ENCODE results near the gene KCNS3.

The KCNS3 gene

GRCh38 chr2:17936599-17936998 is 58.1 kb downstream of the KCNS3 start:
- Histone ChIP-seq H3K36me3 (ENCODE audit: low read length) (no peaks in the 10 kb centered on the region), H3K79me2 (ENCODE audit: insufficient read depth, low read length) (no peaks in the 10 kb centered on the region), H3K9me2 (replicated peaks; ENCODE audit: insufficient read depth, low read length) (no peaks in the 10 kb centered on the region), H3K4me3 (ENCODE audit: insufficient read depth, low read length, poor library complexity, severe bottlenecking) (no peak overlapping the region), H2AFZ (ENCODE audit: low read depth, low read length, severe bottlenecking) (no peak overlapping the region), H3K9ac (ENCODE audit: low read length) (no peak overlapping the region), H3K4me2 (ENCODE audit: low read depth, low read length, poor library complexity, severe bottlenecking) (no peak overlapping the region), H3K27ac (ENCODE audit: low read depth, low read length) (no peak overlapping the region), H3F3A (ENCODE audit: insufficient read depth) (no peaks in the 10 kb centered on the region), H3K27me3 (ENCODE audit: low read length) (no peaks in the 10 kb centered on the region), H4K20me1 (ENCODE audit: low read depth, low read length) (no peaks in the 10 kb centered on the region), H3K9me3 (ENCODE audit: insufficient read depth, low read length) (no peaks in the 10 kb centered on the region)
- TF ChIP-seq, protein P1, sequence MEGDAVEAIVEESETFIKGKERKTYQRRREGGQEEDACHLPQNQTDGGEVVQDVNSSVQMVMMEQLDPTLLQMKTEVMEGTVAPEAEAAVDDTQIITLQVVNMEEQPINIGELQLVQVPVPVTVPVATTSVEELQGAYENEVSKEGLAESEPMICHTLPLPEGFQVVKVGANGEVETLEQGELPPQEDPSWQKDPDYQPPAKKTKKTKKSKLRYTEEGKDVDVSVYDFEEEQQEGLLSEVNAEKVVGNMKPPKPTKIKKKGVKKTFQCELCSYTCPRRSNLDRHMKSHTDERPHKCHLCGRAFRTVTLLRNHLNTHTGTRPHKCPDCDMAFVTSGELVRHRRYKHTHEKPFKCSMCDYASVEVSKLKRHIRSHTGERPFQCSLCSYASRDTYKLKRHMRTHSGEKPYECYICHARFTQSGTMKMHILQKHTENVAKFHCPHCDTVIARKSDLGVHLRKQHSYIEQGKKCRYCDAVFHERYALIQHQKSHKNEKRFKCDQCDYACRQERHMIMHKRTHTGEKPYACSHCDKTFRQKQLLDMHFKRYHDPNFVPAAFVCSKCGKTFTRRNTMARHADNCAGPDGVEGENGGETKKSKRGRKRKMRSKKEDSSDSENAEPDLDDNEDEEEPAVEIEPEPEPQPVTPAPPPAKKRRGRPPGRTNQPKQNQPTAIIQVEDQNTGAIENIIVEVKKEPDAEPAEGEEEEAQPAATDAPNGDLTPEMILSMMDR (IDR thresholded peaks at IDR 0.05; ENCODE audit: insufficient read depth, low read length, poor library complexity, severe bottlenecking) = no peak
- TF ChIP-seq EZH2phosphoT487 (conservative IDR thresholded peaks at IDR 0.05; ENCODE audit: low read length) = no peak

DNA sequence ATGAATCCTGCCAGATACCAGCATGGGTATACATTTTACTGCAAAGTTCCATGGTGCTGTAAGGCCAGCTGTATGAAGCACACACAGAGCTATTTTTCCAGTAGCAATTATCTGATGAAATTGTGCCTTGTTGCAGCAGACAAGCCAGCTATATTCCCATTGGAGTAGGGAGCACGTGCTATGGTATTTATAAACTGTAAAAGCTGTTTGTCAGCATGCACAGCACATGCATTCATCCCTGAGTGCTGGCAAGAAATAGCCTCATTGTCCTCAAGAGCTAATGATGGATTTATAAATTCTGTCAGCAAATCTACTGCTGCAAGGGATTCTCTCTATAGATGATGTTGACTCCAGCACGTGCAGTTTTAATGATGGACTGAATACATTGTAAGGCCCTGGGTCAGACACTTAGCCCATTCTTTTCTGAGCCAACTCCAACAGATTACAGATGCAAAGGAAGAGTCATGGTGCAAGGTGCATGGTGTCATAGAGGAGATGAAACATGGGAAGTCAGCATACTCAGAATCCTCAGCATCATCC is 61.7 kb downstream of the KCNS3 start:
- no peaks in the 10 kb centered on the region for H3K9me3 ChIP-seq (ENCODE audit: insufficient read depth, low read length)
- no peaks in the 10 kb centered on the region for H3K9me2 ChIP-seq (replicated peaks; ENCODE audit: insufficient read depth, low read length)
- no peak overlapping the region for H3K4me3 ChIP-seq (ENCODE audit: insufficient read depth, low read length, poor library complexity, severe bottlenecking)
- TF ChIP-seq, protein P1 (IDR thresholded peaks at IDR 0.05; ENCODE audit: insufficient read depth, low read length, poor library complexity, severe bottlenecking) = no peak
- TF ChIP-seq EZH2phosphoT487 (conservative IDR thresholded peaks at IDR 0.05; ENCODE audit: low read length) = no peak
- H4K20me1 ChIP-seq (ENCODE audit: low read depth, low read length) = no peaks in the 10 kb centered on the region
- H3K27ac ChIP-seq (ENCODE audit: low read depth, low read length) = no peak overlapping the region
- H3K9ac ChIP-seq (ENCODE audit: low read length) = no peak overlapping the region
- H3K79me2 ChIP-seq (ENCODE audit: insufficient read depth, low read length) = no peaks in the 10 kb centered on the region
- H3F3A ChIP-seq (ENCODE audit: insufficient read depth) = no peaks in the 10 kb centered on the region
- H3K36me3 ChIP-seq (ENCODE audit: low read length) = no peaks in the 10 kb centered on the region
- H2AFZ ChIP-seq (ENCODE audit: low read depth, low read length, severe bottlenecking) = no peak overlapping the region
- no peak overlapping the region for H3K4me2 ChIP-seq (ENCODE audit: low read depth, low read length, poor library complexity, severe bottlenecking)
- H3K27me3 ChIP-seq (ENCODE audit: low read length) = no peaks in the 10 kb centered on the region

DNA sequence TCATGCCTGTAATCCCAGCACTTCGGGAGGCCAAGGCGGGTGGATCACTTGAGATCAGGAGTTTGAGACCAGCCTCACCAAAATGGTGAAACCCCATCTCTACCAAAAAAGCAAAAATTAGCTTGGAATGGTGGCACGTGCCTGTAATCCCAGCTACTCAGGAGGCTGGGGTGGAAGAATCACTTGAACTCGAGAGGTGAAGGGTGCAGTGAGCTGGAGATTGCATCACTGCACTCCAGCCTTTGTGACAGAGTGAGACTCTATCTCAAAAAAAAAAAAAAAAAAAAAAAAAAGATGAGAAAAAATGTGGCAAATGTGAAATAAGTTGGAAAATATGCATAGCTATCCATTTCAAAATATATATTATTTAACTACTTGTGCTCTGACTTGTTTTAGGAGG is 65.0 kb downstream of the KCNS3 start:
- no peak overlapping the region for H3K9ac ChIP-seq (ENCODE audit: low read length)
- H3K4me3 ChIP-seq (ENCODE audit: insufficient read depth, low read length, poor library complexity, severe bottlenecking) = no peak overlapping the region
- no peaks in the 10 kb centered on the region for H4K20me1 ChIP-seq (ENCODE audit: low read depth, low read length)
- no peaks in the 10 kb centered on the region for H3K36me3 ChIP-seq (ENCODE audit: low read length)
- no peak for TF ChIP-seq EZH2phosphoT487 (conservative IDR thresholded peaks at IDR 0.05; ENCODE audit: low read length)
- TF ChIP-seq, protein P1 (IDR thresholded peaks at IDR 0.05; ENCODE audit: insufficient read depth, low read length, poor library complexity, severe bottlenecking) = no peak
- H2AFZ ChIP-seq (ENCODE audit: low read depth, low read length, severe bottlenecking) = no peak overlapping the region
- no peak overlapping the region for H3K4me2 ChIP-seq (ENCODE audit: low read depth, low read length, poor library complexity, severe bottlenecking)
- H3K27me3 ChIP-seq (ENCODE audit: low read length) = no peaks in the 10 kb centered on the region
- H3K9me3 ChIP-seq (ENCODE audit: insufficient read depth, low read length) = no peaks in the 10 kb centered on the region
- H3K79me2 ChIP-seq (ENCODE audit: insufficient read depth, low read length) = no peaks in the 10 kb centered on the region
- no peak overlapping the region for H3K27ac ChIP-seq (ENCODE audit: low read depth, low read length)
- no peaks in the 10 kb centered on the region for H3F3A ChIP-seq (ENCODE audit: insufficient read depth)
- no peaks in the 10 kb centered on the region for H3K9me2 ChIP-seq (replicated peaks; ENCODE audit: insufficient read depth, low read length)

Data from SU-DHL-6 (cell line).